K562 (cell line): Measurements from ENCODE around the gene PRR7. TPM values are rescaled to one million over a fixed set of nuclear protein-coding genes. Genes with fewer than 3 reads are reported as not detected.

ENCODE experiments used
- ATAC-seq: fragments of 200-7000 bp; cut with Tn5 transposase; 3 replicates; pipeline ENCODE4 v1.9.1; 2020; ENCODE audit warnings: moderate library complexity
- BruUV-seq: library from RNA; stranded (reverse); fragments of 400-500 nt; replicated peaks from 2 replicates; lab custom pipeline; 2021; lab: Mats Ljungman, UMichigan
- CTCF ChIA-PET: fragments of 300-600 bp; formaldehyde crosslinking; extraction: SDS; loops from one replicate; lab custom pipeline; 2021; ENCODE audit warnings: low intra/inter-chr PET ratio; lab: Yijun Ruan, JAX
- POLR2A ChIA-PET: fragments of 300-600, 350-650 bp; sonication (Branson Sonifier 250); formaldehyde crosslinking; extraction: SDS; loops from one replicate; lab custom pipeline; 2021; ENCODE audit warnings: antibody characterized with exemption, inconsistent platforms; lab: Yijun Ruan, JAX
- DNase-seq, 4 experiments: peaks; one replicate each; pipeline versions ENCODE4 v3.0.0 to v3.0.0-alpha.2; 2011 to 2018; ENCODE audit warnings: low spot score in 3 of 4, mixed read lengths in 3 of 4; ENCODE audit errors: extremely low read depth in 1 of 4
- FAIRE-seq: peaks from 2 replicates; lab custom pipeline; 2011; peaks lifted over from hg19 to GRCh38; lab: Jason Lieb, UNC
- H2AFZ ChIP-seq: 2 replicates; pipeline ENCODE4 v1.6.0; 2011; ENCODE audit warnings: low read depth, low read length, control low read depth, inconsistent platforms
- H3K27ac ChIP-seq: fragments of 200-600 bp; 3 replicates; pipeline ENCODE4 v1.8.0; 2011; ENCODE audit warnings: low read depth, mild to moderate bottlenecking, control low read depth, inconsistent platforms, low read length, moderate library complexity, mixed read lengths; ENCODE audit errors: extremely low read depth
- H3K27me3 ChIP-seq, 2 experiments: fragments of 300-600 bp in 1 of 2; 2 replicates in 1 of 2; 3 replicates in 1 of 2; pipeline versions ENCODE4 v1.6.0 to v1.8.0; 2011; ENCODE audit warnings: inconsistent platforms in 2 of 2, low read length in 2 of 2, mild to moderate bottlenecking in 1 of 2, mixed read lengths in 1 of 2, moderate library complexity in 1 of 2; ENCODE audit not compliant: control insufficient read depth in 2 of 2, insufficient read depth in 2 of 2
- H3K36me3 ChIP-seq: fragments of 300-600 bp; 3 replicates; pipeline ENCODE4 v1.8.0; 2011; ENCODE audit warnings: mild to moderate bottlenecking, low read length, inconsistent platforms; ENCODE audit not compliant: control insufficient read depth, insufficient read depth
- H3K4me1 ChIP-seq, 2 experiments: fragments of 200-600 bp in 1 of 2; replicated peaks in 1 of 2; 2 replicates in 1 of 2; 3 replicates in 1 of 2; pipeline versions ENCODE4 v1.5.1 to v1.8.0; 2011; ENCODE audit warnings: inconsistent platforms in 2 of 2, low read length in 2 of 2, mild to moderate bottlenecking in 1 of 2, mixed read lengths in 1 of 2, moderate library complexity in 1 of 2; ENCODE audit not compliant: control insufficient read depth in 2 of 2, insufficient read depth in 2 of 2
- H3K4me2 ChIP-seq: 2 replicates; pipeline ENCODE4 v1.6.1; 2011; ENCODE audit warnings: low read length, control low read depth, inconsistent platforms, mixed read lengths; ENCODE audit not compliant: insufficient read depth
- H3K4me3 ChIP-seq: fragments of 200-600 bp; sonication (generic), shearing (Covaris generic); 2 replicates; pipeline ENCODE4 v1.5.1; 2016; ENCODE audit warnings: control low read depth, inconsistent platforms
- H3K79me2 ChIP-seq: fragments of 200-600 bp; 3 replicates; pipeline ENCODE4 v1.8.0; 2011; ENCODE audit warnings: low read length, inconsistent platforms; ENCODE audit not compliant: control insufficient read depth, insufficient read depth
- H3K9ac ChIP-seq, 2 experiments: 2 replicates each; pipeline versions ENCODE4 v1.6.0 to v1.6.1; 2011; ENCODE audit warnings: low read depth in 2 of 2, low read length in 2 of 2, control low read depth in 1 of 2, inconsistent platforms in 1 of 2, mild to moderate bottlenecking in 1 of 2, mixed read lengths in 1 of 2; ENCODE audit not compliant: insufficient read depth in 1 of 2
- H3K9me1 ChIP-seq: one replicate; pipeline ENCODE4 v1.6.0; 2011; ENCODE audit warnings: inconsistent platforms, mild to moderate bottlenecking, low read length, moderate library complexity; ENCODE audit not compliant: control insufficient read depth, insufficient read depth
- H3K9me3 ChIP-seq: replicated peaks from 2 replicates; pipeline ENCODE4 v1.5.1; 2011; ENCODE audit warnings: low read depth, low read length, inconsistent platforms; ENCODE audit not compliant: control insufficient read depth, insufficient read depth
- H4K20me1 ChIP-seq: replicated peaks from 2 replicates; pipeline ENCODE4 v1.6.1; 2011; ENCODE audit warnings: low read length, inconsistent platforms, mixed read lengths; ENCODE audit not compliant: control insufficient read depth, insufficient read depth
- ATF7 ChIP-seq: fragments of 450-650 bp; IDR thresholded peaks from 2 replicates; pipeline ENCODE4 v1.7.1; 2014; ENCODE audit warnings: mild to moderate bottlenecking, moderate library complexity
- CCNT2 ChIP-seq: IDR thresholded peaks from 2 replicates; pipeline ENCODE4 v1.6.1; 2011; ENCODE audit warnings: borderline replicate concordance, low read depth, mild to moderate bottlenecking, moderate library complexity, mixed read lengths, low read length; ENCODE audit not compliant: insufficient read length; ENCODE audit errors: extremely low read depth
- FOXK1 ChIP-seq: sonication (generic); formaldehyde crosslinking; IDR thresholded peaks from 2 replicates; pipeline ENCODE4 v1.8.0; 2022; ENCODE audit warnings: missing genetic modification reagents, mild to moderate bottlenecking, borderline replicate concordance
- HOMEZ ChIP-seq: fragments of 250-450 bp; sonication (Bioruptor Pico); IDR thresholded peaks from 2 replicates; pipeline ENCODE4 v1.4.0; 2020; ENCODE audit warnings: mild to moderate bottlenecking, moderate library complexity
- KDM5B ChIP-seq: fragments of 200-600 bp; sonication (generic); IDR thresholded peaks from 2 replicates; pipeline ENCODE4 v1.6.1; 2012; ENCODE audit warnings: low read depth, mild to moderate bottlenecking, moderate library complexity, low read length, control low read depth, inconsistent platforms; ENCODE audit not compliant: insufficient replicate concordance
- KLF13 ChIP-seq: fragments of 450-650 bp; IDR thresholded peaks from 2 replicates; pipeline ENCODE4 v1.6.1; 2016; ENCODE audit warnings: missing genetic modification characterization, low read depth, mild to moderate bottlenecking, missing compliant biosample characterization, moderate library complexity, borderline replicate concordance
- MTA1 ChIP-seq: fragments of 450-650 bp; IDR thresholded peaks from 2 replicates; pipeline ENCODE4 v1.6.1; 2017; ENCODE audit warnings: borderline replicate concordance
- NEUROD1 ChIP-seq: fragments of 150-350 bp; IDR thresholded peaks from 2 replicates; pipeline ENCODE4 v1.6.1; 2014; ENCODE audit warnings: borderline replicate concordance, low read length, low read depth; ENCODE audit not compliant: partially characterized antibody
- NR2C2 ChIP-seq, 2 experiments: fragments of 200-800 bp in 1 of 2; sonication (Bioruptor generic) in 1 of 2; sonication (generic) in 1 of 2; formaldehyde crosslinking in 1 of 2; IDR thresholded peaks; 2 replicates each; pipeline versions ENCODE4 v1.6.1 to v1.8.0; 2016 to 2022; ENCODE audit warnings: mild to moderate bottlenecking in 1 of 2, missing compliant biosample characterization in 1 of 2, missing genetic modification characterization in 1 of 2, missing genetic modification reagents in 1 of 2
- POLR2AphosphoS2 ChIP-seq: IDR thresholded peaks from 2 replicates; pipeline ENCODE4 v1.6.1; 2012; ENCODE audit warnings: low read length, improper control_type of control experiment
- POLR2G ChIP-seq: fragments of 200-400 bp; formaldehyde crosslinking; IDR thresholded peaks from 2 replicates; pipeline ENCODE4 v1.6.1; 2017; ENCODE audit warnings: low read depth, mild to moderate bottlenecking, antibody characterized with exemption, low read length, moderate library complexity
- SMARCC2 ChIP-seq: fragments of 450-650 bp; IDR thresholded peaks from 2 replicates; pipeline ENCODE4 v1.6.1; 2017; ENCODE audit warnings: antibody characterized with exemption, moderate library complexity, mild to moderate bottlenecking, low read depth
- SRSF1 ChIP-seq: fragments of 200-400 bp; formaldehyde crosslinking; IDR thresholded peaks from 2 replicates; pipeline ENCODE4 v1.6.1; 2017; ENCODE audit warnings: mild to moderate bottlenecking, low read depth, low read length, moderate library complexity
- TAF9B ChIP-seq: fragments of 450-650 bp; IDR thresholded peaks from 2 replicates; pipeline ENCODE4 v1.6.1; 2018; ENCODE audit warnings: mild to moderate bottlenecking; ENCODE audit not compliant: partially characterized antibody
- TRIM24 ChIP-seq, 2 experiments: fragments of 450-650 bp; IDR thresholded peaks; 2 replicates each; pipeline ENCODE4 v1.6.1; 2016
- XRCC5 ChIP-seq: fragments of 200-400 bp; formaldehyde crosslinking; IDR thresholded peaks from 2 replicates; pipeline ENCODE4 v1.6.1; 2017; ENCODE audit warnings: low read depth, mild to moderate bottlenecking, low read length
- ZFP1 ChIP-seq: fragments of 450-650 bp; formaldehyde crosslinking; IDR thresholded peaks from 2 replicates; pipeline ENCODE4 v1.4.0; 2020; ENCODE audit warnings: mild to moderate bottlenecking, mixed read lengths
- ZNF224 ChIP-seq: sonication (generic); formaldehyde crosslinking; IDR thresholded peaks from 2 replicates; pipeline ENCODE4 v1.8.0; 2022; ENCODE audit warnings: mild to moderate bottlenecking, missing genetic modification reagents
- WGBS: fragments of 100-300 bp; shearing (Covaris generic); methylation state at CpG from one replicate; pipeline ENCODE4 v1.1.6; 2016; ENCODE audit warnings: low coverage, mixed read lengths; ENCODE audit not compliant: insufficient coverage; ENCODE audit errors: missing lambda C conversion rate; 5-methylcytosine and 5-hydroxymethylcytosine counted together
- in situ Hi-C: fragments of 300-500 bp; cut with MboI; formaldehyde crosslinking; loops from 4 replicates; pipeline ENCODE4 v1.15.0; 2018; ENCODE audit warnings: inconsistent platforms, mixed read lengths
- intact Hi-C: fragments of 100-400 bp; cut with micrococcal nuclease; formaldehyde crosslinking; loops from 2 replicates; pipeline ENCODE4 v1.14.2; 2022
- polyA plus RNA-seq, 8 experiments: library from polyadenylated mRNA; depleted of rRNA in 4 of 8; stranded (reverse) in 5 of 8; unstranded in 3 of 8; fragments of >200 nt; fragmentation: Nextera tagmentation in 2 of 8; fragmentation: Illumina TruSeq in 1 of 8; extraction: Ambion mirVana in 2 of 8; extraction: Trizol in 1 of 8; gene quantifications; 2 replicates each; pipeline versions ENCODE4 v1.2.1 to v1.2.3, GENCODE V29; 2011 to 2014; ENCODE audit warnings: inconsistent platforms in 1 of 8, missing spikeins in 1 of 8
- total RNA-seq, 7 experiments: library from RNA; depleted of rRNA in 6 of 7; stranded (reverse); fragments of >200 nt in 6 of 7; fragmentation: Illumina TruSeq in 2 of 7; extraction: Trizol in 2 of 7; gene quantifications; 2 replicates each; pipeline versions ENCODE4 v1.2.1 to v1.2.3, GENCODE V29; 2011 to 2021; ENCODE audit warnings: low replicate concordance in 1 of 7

Gene PRR7
- total and polyA plus RNA-seq, 9 of the 15 experiments (the other 6 are each of a cell fraction or from before 2014, with no cell fraction given), result 0.80 to 11.3 (median 10.4) TPM; not detected in 4

- 0 out of 2 replicates have a peak, but pooled peaks have one; percentile 61 for TF ChIP-seq XRCC5
- TF ChIP-seq FOXK1 (CRISPR knock-in tag), result peak; percentile 79
- peak; percentile 52; the same call in 1 of the 2 replicates for TF ChIP-seq SMARCC2
- TF ChIP-seq KLF13, result peak; percentile 51; the same call in 1 of the 2 replicates
- TF ChIP-seq HOMEZ (CRISPR knock-in tag), result no peak
- no peak for TF ChIP-seq SRSF1
Observed at GRCh38 chr5:177425801-177426565, 20.6 kb upstream of the PRR7 start (continued).

- Histone ChIP-seq H3K79me2 (peaks cover 50% of the 10 kb centered on the region), H2AFZ (peak within 1 kb of the TSS; percentile 95), H3K9me1 (no peaks in the 10 kb centered on the region), H3K27me3 (no peaks in the 10 kb centered on the region), H3K9me3 (no peaks in the 10 kb centered on the region), H4K20me1 (peaks cover 22% of the 10 kb centered on the region; the same call in 1 of the 2 replicates), H3K9ac (peak within 1 kb of the TSS; percentile 96 to 97), H3K27ac (peak within 1 kb of the TSS; percentile 98), H3K4me3 (peak within 1 kb of the TSS; percentile 91), H3K4me1 (peaks cover 30 to 60% of the 10 kb centered on the region in 2 experiments), H3K36me3 (peaks cover 44% of the 10 kb centered on the region; the same call in 2 of the 3 replicates), H3K4me2 (peak within 1 kb of the TSS; percentile 98)
- WGBS, result 0% methylated on average over 30 of the region's 82 CpGs
- CTCF ChIA-PET, result no interaction called here
- FAIRE-seq (no peak), ATAC-seq (peak; percentile 19), DNase-seq (peak; percentile 72 to 96 (median 86))
- in situ Hi-C loops, result no loop called here
- POLR2A ChIA-PET, result interaction anchor here (0.5 to 10.8 kb wide), 24 partner anchors 9 to 878 kb away, joined by 3 to 210 read pairs (median 4); partner anchors contain the start of genes F12 and PRR7
- intact Hi-C loops, result loop anchor here (2.0 kb wide), 1 partner anchor 28 kb away; no protein-coding TSS in a partner anchor
- no TSS peak for BruUV-seq
- TF ChIP-seq ZFP1 (no peak), ATF7 (no peak), MTA1 (no peak), KDM5B (peak; percentile 20), NR2C2 (CRISPR knock-in tag; IDR thresholded peaks at IDR 0.05) (peak; percentile 16; the same call in 1 of the 2 replicates), NR2C2 (tag; IDR thresholded peaks at IDR 0.05) (no peak), POLR2AphosphoS2 (no peak), ZNF224 (CRISPR knock-in tag) (0 out of 2 replicates have a peak, but pooled peaks have one; percentile 48), CCNT2 (peak; percentile 86), POLR2G (peak; percentile 77), TRIM24 (IDR thresholded peaks at IDR 0.05) (no peak), NEUROD1 (peak; percentile 28), TAF9B (no peak)
Observed at GRCh38 chr5:177426566-177427210, 19.9 kb upstream of the PRR7 start, which contains the start of gene GRK6. GRK6 (plus strand) TSS chr5:177426676; CDS start chr5:177426846, 170 bp downstream.
